Astrocyte (in vitro differentiated cells and primary cell): Measurements from ENCODE around the gene PEX5L.

Experiments used
- EZH2 ChIP-seq: IDR thresholded peaks from 2 replicates; pipeline ENCODE4 v1.6.1; 2012; ENCODE audit warnings: mild to moderate bottlenecking, low read length, inconsistent platforms; ENCODE audit not compliant: insufficient read depth
- TF ChIP-seq, protein P1 (sequence below): IDR thresholded peaks from 2 replicates; pipeline ENCODE4 v1.5.1; 2011; ENCODE audit warnings: low read depth, mild to moderate bottlenecking, inconsistent platforms, low read length, moderate library complexity; ENCODE audit not compliant: insufficient read depth

- TF ChIP-seq, protein P1, sequence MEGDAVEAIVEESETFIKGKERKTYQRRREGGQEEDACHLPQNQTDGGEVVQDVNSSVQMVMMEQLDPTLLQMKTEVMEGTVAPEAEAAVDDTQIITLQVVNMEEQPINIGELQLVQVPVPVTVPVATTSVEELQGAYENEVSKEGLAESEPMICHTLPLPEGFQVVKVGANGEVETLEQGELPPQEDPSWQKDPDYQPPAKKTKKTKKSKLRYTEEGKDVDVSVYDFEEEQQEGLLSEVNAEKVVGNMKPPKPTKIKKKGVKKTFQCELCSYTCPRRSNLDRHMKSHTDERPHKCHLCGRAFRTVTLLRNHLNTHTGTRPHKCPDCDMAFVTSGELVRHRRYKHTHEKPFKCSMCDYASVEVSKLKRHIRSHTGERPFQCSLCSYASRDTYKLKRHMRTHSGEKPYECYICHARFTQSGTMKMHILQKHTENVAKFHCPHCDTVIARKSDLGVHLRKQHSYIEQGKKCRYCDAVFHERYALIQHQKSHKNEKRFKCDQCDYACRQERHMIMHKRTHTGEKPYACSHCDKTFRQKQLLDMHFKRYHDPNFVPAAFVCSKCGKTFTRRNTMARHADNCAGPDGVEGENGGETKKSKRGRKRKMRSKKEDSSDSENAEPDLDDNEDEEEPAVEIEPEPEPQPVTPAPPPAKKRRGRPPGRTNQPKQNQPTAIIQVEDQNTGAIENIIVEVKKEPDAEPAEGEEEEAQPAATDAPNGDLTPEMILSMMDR: no peak
- no peak for TF ChIP-seq EZH2
Measured at GRCh38 chr3:179991883-179992282, 44.9 kb downstream of the PEX5L start.
